Osteoblast (primary cell): ENCODE results near the gene SLC44A4. TPM values are rescaled to one million over a fixed set of nuclear protein-coding genes. Genes with fewer than 3 reads are reported as not detected.
A peak's percentile ranks its signal among the peaks of the same experiment; 100 is the strongest.

ENCODE experiments used
- DNase-seq: peaks from one replicate; pipeline ENCODE4 v3.0.0; 2011; ENCODE audit warnings: low spot score, mixed read lengths; ENCODE audit not compliant: insufficient read length; ENCODE audit errors: missing footprints
- H2AFZ ChIP-seq: 2 replicates; pipeline ENCODE4 v1.6.0; 2011; ENCODE audit warnings: mild to moderate bottlenecking, low read length
- H3K27ac ChIP-seq: 2 replicates; pipeline ENCODE4 v1.5.1; 2011; ENCODE audit warnings: mild to moderate bottlenecking, low read depth, low read length, moderate library complexity
- H3K27me3 ChIP-seq: 2 replicates; pipeline ENCODE4 v1.6.0; 2012; ENCODE audit warnings: mild to moderate bottlenecking, control low read depth, inconsistent platforms, low read length, moderate library complexity; ENCODE audit not compliant: insufficient read depth
- H3K36me3 ChIP-seq: 2 replicates; pipeline ENCODE4 v1.5.1; 2011; ENCODE audit warnings: mild to moderate bottlenecking, low read length, control low read depth, moderate library complexity; ENCODE audit not compliant: insufficient read depth
- H3K4me1 ChIP-seq: 2 replicates; pipeline ENCODE4 v1.5.1; 2011; ENCODE audit warnings: mild to moderate bottlenecking, low read length, control low read depth, moderate library complexity; ENCODE audit not compliant: insufficient read depth
- H3K4me2 ChIP-seq: 2 replicates; pipeline ENCODE4 v1.6.0; 2011; ENCODE audit warnings: mild to moderate bottlenecking, low read length; ENCODE audit not compliant: insufficient read depth
- H3K4me3 ChIP-seq: fragments of 200-600 bp; sonication (generic); 3 replicates; pipeline ENCODE4 v1.5.1; 2012; ENCODE audit warnings: mild to moderate bottlenecking, low read length, inconsistent platforms; ENCODE audit not compliant: insufficient read depth
- H3K79me2 ChIP-seq: 2 replicates; pipeline ENCODE4 v1.6.0; 2012; ENCODE audit warnings: mild to moderate bottlenecking, low read length, control low read depth, inconsistent platforms; ENCODE audit not compliant: insufficient read depth
- H3K9me3 ChIP-seq: 2 replicates; pipeline ENCODE4 v1.5.1; 2011; ENCODE audit warnings: low read depth, low read length, control low read depth
- H4K20me1 ChIP-seq: 2 replicates; pipeline ENCODE4 v1.6.0; 2012; ENCODE audit warnings: mild to moderate bottlenecking, low read length, control low read depth; ENCODE audit not compliant: insufficient read depth
- total RNA-seq: library from RNA; depleted of rRNA; stranded (reverse); fragments of >200 nt; gene quantifications from 2 replicates; pipeline ENCODE4 v1.2.3, GENCODE V29; 2012
- TF ChIP-seq, protein P1 (sequence below): IDR thresholded peaks from 2 replicates; pipeline ENCODE4 v1.5.1; 2011; ENCODE audit warnings: mild to moderate bottlenecking, low read depth, low read length, moderate library complexity; ENCODE audit errors: extremely low read depth

The SLC44A4 gene
- total RNA-seq, 1 donor, result not detected

DNA sequence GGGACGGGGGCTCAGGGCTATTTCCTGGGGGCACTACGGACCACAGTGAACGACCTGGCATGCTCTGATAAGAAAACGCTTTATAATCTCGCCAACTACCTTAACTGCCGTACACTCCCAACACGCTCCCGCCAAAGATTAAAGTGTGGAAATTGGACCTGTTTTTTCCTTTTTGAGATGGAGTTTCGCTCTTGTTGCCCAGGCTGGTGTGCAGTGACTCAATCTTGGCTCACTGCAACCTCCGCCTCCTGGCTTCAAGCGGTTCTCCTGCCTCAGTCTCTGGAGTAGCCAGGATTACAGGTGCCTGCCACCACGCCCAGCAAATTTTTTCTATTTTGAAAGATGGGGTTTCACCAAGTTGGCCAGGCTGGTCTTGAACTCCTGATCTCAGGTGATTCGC, 346 bp upstream of the SLC44A4 start:
- Histone ChIP-seq H4K20me1 (no peaks in the 10 kb centered on the region), H3K36me3 (peaks cover 39% of the 10 kb centered on the region), H3K27ac (no peak overlapping the region), H3K27me3 (no peaks in the 10 kb centered on the region), H3K9me3 (no peaks in the 10 kb centered on the region), H3K79me2 (no peaks in the 10 kb centered on the region), H2AFZ (no peak overlapping the region), H3K4me1 (no peaks in the 10 kb centered on the region), H3K4me2 (no peak overlapping the region), H3K4me3 (no peak overlapping the region)
- TF ChIP-seq, protein P1, sequence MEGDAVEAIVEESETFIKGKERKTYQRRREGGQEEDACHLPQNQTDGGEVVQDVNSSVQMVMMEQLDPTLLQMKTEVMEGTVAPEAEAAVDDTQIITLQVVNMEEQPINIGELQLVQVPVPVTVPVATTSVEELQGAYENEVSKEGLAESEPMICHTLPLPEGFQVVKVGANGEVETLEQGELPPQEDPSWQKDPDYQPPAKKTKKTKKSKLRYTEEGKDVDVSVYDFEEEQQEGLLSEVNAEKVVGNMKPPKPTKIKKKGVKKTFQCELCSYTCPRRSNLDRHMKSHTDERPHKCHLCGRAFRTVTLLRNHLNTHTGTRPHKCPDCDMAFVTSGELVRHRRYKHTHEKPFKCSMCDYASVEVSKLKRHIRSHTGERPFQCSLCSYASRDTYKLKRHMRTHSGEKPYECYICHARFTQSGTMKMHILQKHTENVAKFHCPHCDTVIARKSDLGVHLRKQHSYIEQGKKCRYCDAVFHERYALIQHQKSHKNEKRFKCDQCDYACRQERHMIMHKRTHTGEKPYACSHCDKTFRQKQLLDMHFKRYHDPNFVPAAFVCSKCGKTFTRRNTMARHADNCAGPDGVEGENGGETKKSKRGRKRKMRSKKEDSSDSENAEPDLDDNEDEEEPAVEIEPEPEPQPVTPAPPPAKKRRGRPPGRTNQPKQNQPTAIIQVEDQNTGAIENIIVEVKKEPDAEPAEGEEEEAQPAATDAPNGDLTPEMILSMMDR, result no peak
- DNase-seq, result no peak

DNA sequence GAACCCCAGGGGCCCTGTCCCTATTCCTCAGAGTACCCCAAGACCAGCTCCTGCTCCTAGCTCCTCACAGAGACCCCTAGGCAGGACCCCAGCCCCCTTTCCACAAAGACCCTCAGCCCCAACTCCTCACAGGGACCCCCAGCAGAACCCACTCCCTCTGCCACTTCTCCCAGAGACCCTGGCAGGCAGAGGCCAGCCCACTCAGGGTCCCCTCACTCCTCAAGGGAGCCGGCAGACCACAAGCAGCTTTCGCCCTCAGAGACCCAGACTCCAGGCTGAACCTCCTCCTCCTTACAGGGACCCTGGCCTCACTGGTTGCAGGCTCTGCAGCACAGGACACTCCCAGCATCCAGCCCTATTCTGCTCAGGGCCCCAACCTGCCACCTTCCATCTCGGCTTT, 575 bp downstream of the SLC44A4 start:
- Histone ChIP-seq H3K4me2 (no peak overlapping the region), H3K9me3 (no peaks in the 10 kb centered on the region), H4K20me1 (no peaks in the 10 kb centered on the region), H3K79me2 (no peaks in the 10 kb centered on the region), H3K36me3 (peaks cover 32% of the 10 kb centered on the region), H3K27ac (no peak overlapping the region), H3K4me1 (no peaks in the 10 kb centered on the region), H2AFZ (no peak overlapping the region), H3K4me3 (no peak overlapping the region), H3K27me3 (no peaks in the 10 kb centered on the region)
- peak; percentile 27 for DNase-seq
- TF ChIP-seq, protein P1, result no peak

DNA sequence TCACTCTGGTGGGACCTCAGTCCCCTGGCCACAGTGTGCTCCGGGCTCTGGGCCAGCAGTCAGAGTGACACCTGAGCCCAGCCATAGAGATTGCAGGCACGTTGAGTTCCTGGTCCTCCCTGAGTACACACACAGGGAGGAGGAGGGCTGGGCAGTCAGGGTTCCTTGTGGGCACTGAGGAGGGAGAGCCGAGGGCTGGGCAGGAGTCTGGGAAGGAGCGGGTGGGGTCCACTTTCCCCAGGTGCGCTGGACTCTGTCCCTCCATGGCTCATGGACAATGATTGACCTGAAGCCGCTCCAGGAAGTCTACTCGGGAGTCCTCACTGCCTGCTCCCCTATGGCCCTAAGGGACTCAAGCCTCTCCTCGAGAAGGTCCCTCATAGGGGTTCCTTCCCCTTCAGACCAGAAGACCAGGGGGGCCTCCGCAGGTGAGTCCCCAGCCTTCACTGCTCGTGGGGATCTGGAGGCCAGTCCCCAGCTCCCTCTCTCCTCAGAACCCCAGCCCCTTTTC, 1.1 kb downstream of the SLC44A4 start:
- Histone ChIP-seq H3K36me3 (peaks cover 27% of the 10 kb centered on the region), H3K79me2 (no peaks in the 10 kb centered on the region), H2AFZ (no peak overlapping the region), H3K4me1 (no peaks in the 10 kb centered on the region), H3K4me2 (no peak overlapping the region), H3K27me3 (no peaks in the 10 kb centered on the region), H4K20me1 (no peaks in the 10 kb centered on the region), H3K9me3 (no peaks in the 10 kb centered on the region), H3K4me3 (no peak overlapping the region), H3K27ac (no peak overlapping the region)
- DNase-seq, result peak; percentile 62
- TF ChIP-seq, protein P1, result no peak

DNA sequence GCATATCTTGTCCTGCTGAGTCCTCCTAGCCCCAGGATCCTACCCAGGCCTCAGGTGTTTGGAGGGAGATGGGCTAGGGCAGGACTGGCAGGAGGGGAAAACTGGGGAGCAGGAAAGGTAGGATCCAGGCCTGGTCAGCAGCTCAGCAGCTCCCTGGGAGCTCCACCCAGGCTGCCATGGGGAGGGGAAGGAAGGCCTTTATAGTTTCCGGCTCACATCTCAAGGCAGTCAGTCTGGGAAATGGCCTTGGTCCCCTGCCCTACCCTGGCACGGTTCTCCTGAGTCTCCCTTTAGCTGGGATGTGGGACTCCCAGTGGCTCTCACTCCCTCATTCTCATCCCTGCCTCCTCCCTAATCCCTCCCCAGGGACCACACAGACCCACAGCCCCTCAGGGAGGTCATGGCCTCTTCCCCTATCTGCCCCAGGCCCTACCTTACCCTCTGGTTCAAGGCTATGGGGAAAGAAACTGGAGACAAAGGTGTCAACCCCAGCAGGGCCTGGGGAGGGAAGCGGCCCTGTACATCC, 1.6 kb downstream of the SLC44A4 start:
- H3K9me3 ChIP-seq, result no peaks in the 10 kb centered on the region
- peaks cover 23% of the 10 kb centered on the region for H3K36me3 ChIP-seq
- H3K79me2 ChIP-seq, result no peaks in the 10 kb centered on the region
- no peak overlapping the region for H2AFZ ChIP-seq
- H4K20me1 ChIP-seq, result no peaks in the 10 kb centered on the region
- no peak overlapping the region for H3K4me2 ChIP-seq
- H3K27ac ChIP-seq, result no peak overlapping the region
- TF ChIP-seq, protein P1, result no peak
- no peaks in the 10 kb centered on the region for H3K4me1 ChIP-seq
- no peak overlapping the region for H3K4me3 ChIP-seq
- peak; percentile 41 for DNase-seq
- no peaks in the 10 kb centered on the region for H3K27me3 ChIP-seq
